ENCODE results near the gene ATF3.

Gene ATF3

GRCh38 chr1:212608392-212608958, at the start of gene ATF3:
TSS of gene ATF3 (plus strand) at chr1:212608761. CDS start at chr1:212615022, 6,261 bp downstream.
- Mint-ChIP-seq H3K4me3 (peak within 1 kb of the TSS; percentile 97), H3K9me3 (no peaks in the 10 kb centered on the region), H3K36me3 (no peaks in the 10 kb centered on the region), H3K27ac (peak within 1 kb of the TSS; percentile 83), H3K4me1 (peaks cover 12% of the 10 kb centered on the region), H3K27me3 (peaks cover 26% of the 10 kb centered on the region)
- peak; percentile 61 to 71 for DNase-seq (ENCODE audit: low spot score in 2 of 2)
- ATAC-seq (ENCODE audit: low read depth), result peak; percentile 68

GRCh38 chr1:212559929-212560328, 48.6 kb upstream of the ATF3 start:
- ATAC-seq (ENCODE audit: low read depth) (no peak), DNase-seq (ENCODE audit: low spot score in 2 of 2) (no peak)
- H3K27ac Mint-ChIP-seq, result peak overlapping the region; percentile 98
- H3K4me1 Mint-ChIP-seq, result peaks cover 6% of the 10 kb centered on the region
- H3K9me3 Mint-ChIP-seq, result peaks cover 4% of the 10 kb centered on the region
- H3K27me3 Mint-ChIP-seq, result no peaks in the 10 kb centered on the region
- peak overlapping the region; percentile 29 for H3K4me3 Mint-ChIP-seq
- no peaks in the 10 kb centered on the region for H3K36me3 Mint-ChIP-seq

GRCh38 chr1:212560933-212561460, 47.6 kb upstream of the ATF3 start:
- DNase-seq (ENCODE audit: low spot score in 2 of 2) (no peak), ATAC-seq (ENCODE audit: low read depth) (no peak)
- Mint-ChIP-seq H3K36me3 (no peaks in the 10 kb centered on the region), H3K27me3 (no peaks in the 10 kb centered on the region), H3K27ac (peak overlapping the region; percentile 98), H3K4me1 (peaks cover 6% of the 10 kb centered on the region), H3K9me3 (peaks cover 4% of the 10 kb centered on the region), H3K4me3 (no peak overlapping the region)

- H3K9me3 Mint-ChIP-seq, result peaks cover 4% of the 10 kb centered on the region
- H3K36me3 Mint-ChIP-seq, result no peaks in the 10 kb centered on the region
- DNase-seq (ENCODE audit: low spot score in 2 of 2), result no peak
- ATAC-seq (ENCODE audit: low read depth), result no peak
- no peak overlapping the region for H3K27ac Mint-ChIP-seq
- H3K27me3 Mint-ChIP-seq, result no peaks in the 10 kb centered on the region
- peaks cover 9% of the 10 kb centered on the region for H3K4me1 Mint-ChIP-seq
- no peak overlapping the region for H3K4me3 Mint-ChIP-seq
Measured at GRCh38 chr1:212561501-212561931, 47.0 kb upstream of the ATF3 start.

- no peak overlapping the region for H3K27ac Mint-ChIP-seq
- ATAC-seq (ENCODE audit: low read depth), result no peak
Measured at GRCh38 chr1:212562771-212563170, 45.8 kb upstream of the ATF3 start.

GRCh38 chr1:212565079-212565478, 43.5 kb upstream of the ATF3 start:
- peaks cover 4% of the 10 kb centered on the region for H3K9me3 Mint-ChIP-seq
- DNase-seq (ENCODE audit: low spot score in 2 of 2), result no peak
- H3K27me3 Mint-ChIP-seq, result no peaks in the 10 kb centered on the region
- H3K4me3 Mint-ChIP-seq, result peak overlapping the region; percentile 90
- H3K27ac Mint-ChIP-seq, result no peak overlapping the region
- peaks cover 5% of the 10 kb centered on the region for H3K4me1 Mint-ChIP-seq
- no peak for ATAC-seq (ENCODE audit: low read depth)
- no peaks in the 10 kb centered on the region for H3K36me3 Mint-ChIP-seq

More at GRCh38 chr1:212562771-212563170, 45.8 kb upstream of the ATF3 start:
- Mint-ChIP-seq H3K4me3 (no peak overlapping the region), H3K36me3 (no peaks in the 10 kb centered on the region), H3K27me3 (no peaks in the 10 kb centered on the region), H3K4me1 (peaks cover 11% of the 10 kb centered on the region), H3K9me3 (peaks cover 4% of the 10 kb centered on the region)
- no peak for DNase-seq (ENCODE audit: low spot score in 2 of 2)

GRCh38 chr1:212565571-212566305, 42.8 kb upstream of the ATF3 start:
- H3K4me3 Mint-ChIP-seq, result peak overlapping the region; percentile 90
- H3K27me3 Mint-ChIP-seq, result no peaks in the 10 kb centered on the region
- DNase-seq (ENCODE audit: low spot score in 2 of 2), result no peak

GRCh38 chr1:212566522-212567479, 41.8 kb upstream of the ATF3 start:
- peak overlapping the region; percentile 70 for H3K27ac Mint-ChIP-seq
- DNase-seq (ENCODE audit: low spot score in 2 of 2), result no peak
- no peaks in the 10 kb centered on the region for H3K36me3 Mint-ChIP-seq
- peak overlapping the region; percentile 90 for H3K4me3 Mint-ChIP-seq
- no peaks in the 10 kb centered on the region for H3K27me3 Mint-ChIP-seq
- ATAC-seq (ENCODE audit: low read depth), result peak; percentile 88
- peaks cover 4% of the 10 kb centered on the region for H3K9me3 Mint-ChIP-seq
- peaks cover 5% of the 10 kb centered on the region for H3K4me1 Mint-ChIP-seq

More at GRCh38 chr1:212565571-212566305, 42.8 kb upstream of the ATF3 start:
- H3K4me1 Mint-ChIP-seq, result peaks cover 5% of the 10 kb centered on the region
- no peaks in the 10 kb centered on the region for H3K36me3 Mint-ChIP-seq
- peak overlapping the region; percentile 70 for H3K27ac Mint-ChIP-seq
- ATAC-seq (ENCODE audit: low read depth), result no peak
- H3K9me3 Mint-ChIP-seq, result peaks cover 4% of the 10 kb centered on the region

- H3K4me1 Mint-ChIP-seq, result peaks cover 5% of the 10 kb centered on the region
- H3K36me3 Mint-ChIP-seq, result no peaks in the 10 kb centered on the region
- H3K27me3 Mint-ChIP-seq, result no peaks in the 10 kb centered on the region
- ATAC-seq (ENCODE audit: low read depth), result no peak
- no peak overlapping the region for H3K27ac Mint-ChIP-seq
- no peak overlapping the region for H3K4me3 Mint-ChIP-seq
- no peak for DNase-seq (ENCODE audit: low spot score in 2 of 2)
- peaks cover 4% of the 10 kb centered on the region for H3K9me3 Mint-ChIP-seq
Measured at GRCh38 chr1:212567638-212568037, 40.9 kb upstream of the ATF3 start.

GRCh38 chr1:212568978-212569537, 39.5 kb upstream of the ATF3 start:
- no peak for ATAC-seq (ENCODE audit: low read depth)
- H3K27me3 Mint-ChIP-seq, result no peaks in the 10 kb centered on the region
- H3K4me3 Mint-ChIP-seq, result no peak overlapping the region
- no peak overlapping the region for H3K27ac Mint-ChIP-seq
- no peaks in the 10 kb centered on the region for H3K36me3 Mint-ChIP-seq
- H3K9me3 Mint-ChIP-seq, result no peaks in the 10 kb centered on the region
- peaks cover 5% of the 10 kb centered on the region for H3K4me1 Mint-ChIP-seq
- no peak for DNase-seq (ENCODE audit: low spot score in 2 of 2)

- H3K36me3 Mint-ChIP-seq, result no peaks in the 10 kb centered on the region
- no peak for DNase-seq (ENCODE audit: low spot score in 2 of 2)
- no peak for ATAC-seq (ENCODE audit: low read depth)
- peaks cover 3% of the 10 kb centered on the region for H3K27me3 Mint-ChIP-seq
- no peaks in the 10 kb centered on the region for H3K4me1 Mint-ChIP-seq
- H3K27ac Mint-ChIP-seq, result no peak overlapping the region
- no peaks in the 10 kb centered on the region for H3K9me3 Mint-ChIP-seq
- no peak overlapping the region for H3K4me3 Mint-ChIP-seq
Measured at GRCh38 chr1:212574732-212575131, 33.8 kb upstream of the ATF3 start.

GRCh38 chr1:212575333-212575732, 33.2 kb upstream of the ATF3 start:
- peaks cover 3% of the 10 kb centered on the region for H3K27me3 Mint-ChIP-seq
- H3K27ac Mint-ChIP-seq, result no peak overlapping the region
- ATAC-seq (ENCODE audit: low read depth), result no peak
- no peaks in the 10 kb centered on the region for H3K9me3 Mint-ChIP-seq
- H3K4me3 Mint-ChIP-seq, result no peak overlapping the region
- no peaks in the 10 kb centered on the region for H3K36me3 Mint-ChIP-seq
- no peaks in the 10 kb centered on the region for H3K4me1 Mint-ChIP-seq
- DNase-seq (ENCODE audit: low spot score in 2 of 2), result no peak

- peaks cover 3% of the 10 kb centered on the region for H3K27me3 Mint-ChIP-seq
- no peak overlapping the region for H3K27ac Mint-ChIP-seq
- no peak overlapping the region for H3K4me3 Mint-ChIP-seq
- H3K9me3 Mint-ChIP-seq, result no peaks in the 10 kb centered on the region
- H3K4me1 Mint-ChIP-seq, result no peaks in the 10 kb centered on the region
- no peak for ATAC-seq (ENCODE audit: low read depth)
- no peak for DNase-seq (ENCODE audit: low spot score in 2 of 2)
- no peaks in the 10 kb centered on the region for H3K36me3 Mint-ChIP-seq
Measured at GRCh38 chr1:212578041-212578440, 30.5 kb upstream of the ATF3 start.
